HepG2 (cell line): Measurements from ENCODE around the gene USP24. TPM values are rescaled to one million over a fixed set of nuclear protein-coding genes. Genes with fewer than 3 reads are reported as not detected.

Experiments used
- ATAC-seq: fragments of 200-7000 bp; cut with Tn5 transposase; 3 replicates; pipeline ENCODE4 v1.9.1; 2020; ENCODE audit warnings: mild to moderate bottlenecking, moderate library complexity
- BruUV-seq: library from RNA; stranded (reverse); fragments of 400-500 nt; replicated peaks from 2 replicates; lab custom pipeline; 2021; lab: Mats Ljungman, UMichigan
- CTCF ChIA-PET: fragments of 300-600 bp; formaldehyde crosslinking; extraction: SDS; loops from one replicate; lab custom pipeline; 2021; ENCODE audit warnings: low total read pairs, inconsistent platforms, low intra/inter-chr PET ratio; lab: Yijun Ruan, JAX
- POLR2A ChIA-PET: fragments of 350-600 bp; sonication (Branson Sonifier 250); formaldehyde crosslinking; loops from one replicate; lab custom pipeline; 2020; ENCODE audit warnings: antibody characterized with exemption, inconsistent platforms; lab: Yijun Ruan, JAX
- DNase-seq: peaks from one replicate; pipeline ENCODE4 v3.0.0-alpha.2; 2015; ENCODE audit warnings: low spot score
- FAIRE-seq: peaks from 3 replicates; lab custom pipeline; 2011; peaks lifted over from hg19 to GRCh38; lab: Jason Lieb, UNC
- H2AFZ ChIP-seq: one replicate; pipeline ENCODE4 v1.6.1; 2011; ENCODE audit warnings: low read length, inconsistent platforms
- H3K27ac ChIP-seq: fragments of 300-600 bp; 3 replicates; pipeline ENCODE4 v1.8.0; 2011; ENCODE audit warnings: mixed run types, mild to moderate bottlenecking, mixed read lengths, low read length, inconsistent platforms; ENCODE audit not compliant: insufficient read depth; ENCODE audit errors: extremely low read length
- H3K27me3 ChIP-seq, 2 experiments: fragments of 200-600 bp in 1 of 2; 2 replicates in 1 of 2; 3 replicates in 1 of 2; pipeline versions ENCODE4 v1.6.0 to v1.8.0; 2011; ENCODE audit warnings: low read length in 2 of 2, mild to moderate bottlenecking in 2 of 2, moderate library complexity in 2 of 2, inconsistent platforms in 1 of 2; ENCODE audit not compliant: insufficient read depth in 2 of 2, control insufficient read depth in 1 of 2
- H3K36me3 ChIP-seq, 2 experiments: fragments of 200-600 bp in 1 of 2; replicated peaks in 1 of 2; 2 replicates in 1 of 2; 3 replicates in 1 of 2; pipeline versions ENCODE4 v1.5.1 to v1.8.0; 2011; ENCODE audit warnings: low read length in 2 of 2, inconsistent platforms in 1 of 2; ENCODE audit not compliant: insufficient read depth in 2 of 2, control insufficient read depth in 1 of 2
- H3K4me1 ChIP-seq: 2 replicates; pipeline ENCODE4 v1.5.1; 2012; ENCODE audit warnings: low read length, inconsistent platforms; ENCODE audit not compliant: insufficient read depth
- H3K4me2 ChIP-seq: 2 replicates; pipeline ENCODE4 v1.6.0; 2011; ENCODE audit warnings: low read depth, low read length, inconsistent platforms
- H3K4me3 ChIP-seq, 3 experiments: fragments of 200-600 bp in 1 of 3; sonication (generic), shearing (Covaris generic) in 1 of 3; replicated peaks in 1 of 3; 2 replicates each; pipeline ENCODE4 v1.5.1; 2011 to 2016; ENCODE audit warnings: low read length in 3 of 3, inconsistent platforms in 2 of 3, low read depth in 2 of 3, mild to moderate bottlenecking in 2 of 3, control low read depth in 1 of 3, mixed read lengths in 1 of 3; ENCODE audit not compliant: insufficient read depth in 1 of 3
- H3K79me2 ChIP-seq: one replicate; pipeline ENCODE4 v1.6.1; 2011; ENCODE audit warnings: low read length, inconsistent platforms; ENCODE audit not compliant: insufficient read depth
- H3K9ac ChIP-seq: 2 replicates; pipeline ENCODE4 v1.6.0; 2011; ENCODE audit warnings: mild to moderate bottlenecking, low read depth, low read length, inconsistent platforms; ENCODE audit not compliant: insufficient read depth
- H3K9me3 ChIP-seq: 2 replicates; pipeline ENCODE4 v1.5.1; 2012; ENCODE audit warnings: mild to moderate bottlenecking, low read length
- H4K20me1 ChIP-seq: 2 replicates; pipeline ENCODE4 v1.6.0; 2011; ENCODE audit warnings: inconsistent platforms, mild to moderate bottlenecking, low read length, moderate library complexity; ENCODE audit not compliant: insufficient read depth
- GPN1 ChIP-seq: sonication (generic); formaldehyde crosslinking; IDR thresholded peaks from 2 replicates; pipeline ENCODE4 v1.5.1; 2020; ENCODE audit warnings: missing genetic modification reagents, borderline replicate concordance
- HNF4G ChIP-seq, 2 experiments: sonication (generic) in 1 of 2; formaldehyde crosslinking in 1 of 2; IDR thresholded peaks; 2 replicates each; pipeline versions ENCODE4 v1.4.0 to v1.6.1; 2011 to 2020; ENCODE audit warnings: borderline replicate concordance in 2 of 2, low read depth in 2 of 2, mild to moderate bottlenecking in 2 of 2, low read length in 1 of 2, missing genetic modification reagents in 1 of 2, moderate library complexity in 1 of 2
- HNRNPUL1 ChIP-seq: fragments of 200-400 bp; formaldehyde crosslinking; IDR thresholded peaks from 2 replicates; pipeline ENCODE4 v1.6.1; 2017; ENCODE audit warnings: low read depth, mild to moderate bottlenecking, low read length, moderate library complexity
- LRRFIP1 ChIP-seq: sonication (generic); formaldehyde crosslinking; conservative IDR thresholded peaks from 2 replicates; pipeline ENCODE4 v1.4.0; 2020; ENCODE audit warnings: missing genetic modification reagents
- MLXIP ChIP-seq: sonication (generic); formaldehyde crosslinking; IDR thresholded peaks from 2 replicates; pipeline ENCODE4 v1.9.0; 2021; ENCODE audit warnings: missing genetic modification reagents, borderline replicate concordance
- REPIN1 ChIP-seq: sonication (generic); formaldehyde crosslinking; IDR thresholded peaks from 2 replicates; pipeline ENCODE4 v1.8.0; 2022; ENCODE audit warnings: missing genetic modification reagents, low read depth, mild to moderate bottlenecking, borderline replicate concordance
- RXRB ChIP-seq: IDR thresholded peaks from 2 replicates; pipeline ENCODE4 v1.6.1; 2016; ENCODE audit warnings: borderline replicate concordance, missing genetic modification reagents, missing compliant biosample characterization
- SAFB2 ChIP-seq: sonication (generic); formaldehyde crosslinking; IDR thresholded peaks from 2 replicates; pipeline ENCODE4 v1.5.1; 2020; ENCODE audit warnings: missing genetic modification reagents, low read depth, mild to moderate bottlenecking, borderline replicate concordance
- TBP ChIP-seq: sonication (generic); formaldehyde crosslinking; IDR thresholded peaks from 2 replicates; pipeline ENCODE4 v1.5.0; 2020; ENCODE audit warnings: missing genetic modification reagents
- TFDP2 ChIP-seq: sonication (generic); formaldehyde crosslinking; IDR thresholded peaks from 2 replicates; pipeline ENCODE4 v1.4.0; 2020; ENCODE audit warnings: missing genetic modification reagents
- ZBTB1 ChIP-seq: sonication (generic); formaldehyde crosslinking; IDR thresholded peaks from 2 replicates; pipeline ENCODE4 v1.4.0; 2020; ENCODE audit warnings: missing genetic modification reagents, borderline replicate concordance
- ZNF773 ChIP-seq: sonication (generic); formaldehyde crosslinking; IDR thresholded peaks from 2 replicates; pipeline ENCODE4 v1.4.0; 2020; ENCODE audit warnings: missing genetic modification reagents, borderline replicate concordance
- WGBS: methylation state at CpG from one replicate; pipeline ENCODE4 v1.1.6; 2017; ENCODE audit warnings: low lambda C conversion rate; 5-methylcytosine and 5-hydroxymethylcytosine counted together
- in situ Hi-C: cut with HindIII; loops from 2 replicates; pipeline ENCODE4 v1.10.0; 2017; ENCODE audit warnings: low pct_unique_long_range_greater_than_20kb; ENCODE audit not compliant: extremely low pct_ligation_motif_present
- intact Hi-C: fragments of 100-400 bp; cut with micrococcal nuclease; formaldehyde crosslinking; loops from one replicate; pipeline ENCODE4 v1.10.0; 2022; ENCODE audit not compliant: unreplicated experiment
- polyA plus RNA-seq, 8 experiments: library from polyadenylated mRNA; depleted of rRNA in 3 of 8; stranded (reverse) in 7 of 8; unstranded in 1 of 8; fragments of >200 nt; fragmentation: Illumina TruSeq in 4 of 8; extraction: Trizol in 4 of 8; gene quantifications; 2 replicates each; pipeline versions ENCODE4 v1.2.1 to v1.2.3, GENCODE V29; 2011 to 2016; ENCODE audit warnings: low read depth in 4 of 8, missing spikeins in 1 of 8, mixed read lengths in 1 of 8; ENCODE audit not compliant: insufficient read depth in 1 of 8
- total RNA-seq, 5 experiments: library from RNA; depleted of rRNA; stranded (reverse); fragments of >200 nt; fragmentation: Illumina TruSeq; extraction: Trizol; gene quantifications; 2 replicates each; pipeline ENCODE4 v1.2.3, GENCODE V29; 2016; ENCODE audit warnings: low read depth in 1 of 5

Gene USP24
- total and polyA plus RNA-seq, 2 of the 13 experiments (the other 11 are each of a cell fraction or from before 2014, with no cell fraction given): 18.8 to 47.6 TPM

- TF ChIP-seq HNF4G (IDR thresholded peaks at IDR 0.05; ENCODE audit: borderline replicate concordance, low read depth, low read length) (no peak), HNF4G (CRISPR knock-in tag; IDR thresholded peaks at IDR 0.05; ENCODE audit: borderline replicate concordance, low read depth) (0 out of 2 replicates have a peak, but pooled peaks have one; percentile 33), TBP (CRISPR knock-in tag) (no peak), SAFB2 (CRISPR knock-in tag) (0 out of 2 replicates have a peak, but pooled peaks have one; percentile 1), TFDP2 (CRISPR knock-in tag) (no peak), REPIN1 (CRISPR knock-in tag) (no peak)
- TF ChIP-seq, all 625 proteins: peak for 16
Observed at GRCh38 chr1:55040083-55040932, 174.9 kb downstream of the USP24 start (continued).

- H3K9ac ChIP-seq: peak within 1 kb of the TSS; percentile 77
- ATAC-seq (peak; percentile 87), DNase-seq (peak; percentile 60), FAIRE-seq (peak; percentile 77)
- ChIA-PET CTCF (no interaction called here), POLR2A (no interaction called here)
- H3K36me3 ChIP-seq: peaks cover 0 to 7% of the 10 kb centered on the region in 2 experiments; a peak in 3 of 5 replicates
- peaks cover 31% of the 10 kb centered on the region for H4K20me1 ChIP-seq
- H3K9me3 ChIP-seq: no peaks in the 10 kb centered on the region
- 5% methylated on average over 7 of the region's 67 CpGs for WGBS
- peak within 1 kb of the TSS; percentile 69 to 87 (median 76) for H3K4me3 ChIP-seq
- BruUV-seq: no TSS peak
- peaks cover 54% of the 10 kb centered on the region for H3K79me2 ChIP-seq
- intact Hi-C loops (no loop called here), in situ Hi-C loops (no loop called here)
- H3K4me2 ChIP-seq: peak within 1 kb of the TSS; percentile 94
- H3K27ac ChIP-seq: peak within 1 kb of the TSS; percentile 82
- H2AFZ ChIP-seq: no peak within 1 kb of the TSS
- H3K4me1 ChIP-seq: peaks cover 80% of the 10 kb centered on the region
- H3K27me3 ChIP-seq: no peaks in the 10 kb centered on the region; a peak in 1 of 5 replicates
- TF ChIP-seq RXRB (CRISPR knock-in tag) (peak; percentile 28; the same call in 1 of the 2 replicates), ZBTB1 (CRISPR knock-in tag) (no peak), MLXIP (CRISPR knock-in tag) (peak; percentile 91; the same call in 1 of the 2 replicates), ZNF773 (CRISPR knock-in tag) (peak; percentile 93), LRRFIP1 (CRISPR knock-in tag) (no peak), HNRNPUL1 (peak; percentile 49; the same call in 1 of the 2 replicates), GPN1 (no peak)
Observed at GRCh38 chr1:55039342-55040082, 175.7 kb downstream of the USP24 start, which contains the start of gene PCSK9. Gene PCSK9 (plus strand): TSS chr1:55039548. CDS start chr1:55039838, 290 bp downstream.
